Measurements from ENCODE around the gene SMAD1.
"Not testable (repeated sequence)": the region's sequence is repeated elsewhere in the genome, so short reads cannot be mapped to it uniquely, and the experiment has no call there.

Gene SMAD1

GRCh38 chr4:145563293-145563985 lies 81.8 kb downstream of the SMAD1 start:
- H3K27ac ChIP-seq (ENCODE audit: low read depth, low read length) = no peak overlapping the region
- H3K9me3 ChIP-seq (ENCODE audit: control insufficient read depth, insufficient read depth, low read length) = peaks cover 6% of the 10 kb centered on the region; the same call in 1 of the 2 replicates
- no peaks in the 10 kb centered on the region for H3K4me1 ChIP-seq (ENCODE audit: control insufficient read depth, insufficient read depth, low read length)
- H3K4me3 ChIP-seq (ENCODE audit: low read depth, low read length) = no peak overlapping the region
- no peaks in the 10 kb centered on the region for H3K27me3 ChIP-seq (ENCODE audit: control insufficient read depth, insufficient read depth, low read length)
- H3K9ac ChIP-seq (ENCODE audit: low read depth, low read length) = no peak overlapping the region
- H3K36me3 ChIP-seq (ENCODE audit: control insufficient read depth, insufficient read depth, low read length) = peaks cover 11% of the 10 kb centered on the region

GRCh38 chr4:145564540-145564939 lies 82.9 kb downstream of the SMAD1 start:
- Histone ChIP-seq H3K36me3 (ENCODE audit: control insufficient read depth, insufficient read depth, low read length) (peaks cover 2% of the 10 kb centered on the region; the same call in 1 of the 2 replicates), H3K27me3 (ENCODE audit: control insufficient read depth, insufficient read depth, low read length) (no peaks in the 10 kb centered on the region), H3K4me1 (ENCODE audit: control insufficient read depth, insufficient read depth, low read length) (no peaks in the 10 kb centered on the region), H3K9me3 (ENCODE audit: control insufficient read depth, insufficient read depth, low read length) (peaks cover 6% of the 10 kb centered on the region; the same call in 1 of the 2 replicates), H3K27ac (ENCODE audit: low read depth, low read length) (no peak overlapping the region), H3K4me3 (ENCODE audit: low read depth, low read length) (no peak overlapping the region), H3K9ac (ENCODE audit: low read depth, low read length) (no peak overlapping the region)

GRCh38 chr4:145565328-145565727 lies 83.7 kb downstream of the SMAD1 start:
- Histone ChIP-seq H3K27me3 (ENCODE audit: control insufficient read depth, insufficient read depth, low read length) (no peaks in the 10 kb centered on the region), H3K9ac (ENCODE audit: low read depth, low read length) (no peak overlapping the region), H3K27ac (ENCODE audit: low read depth, low read length) (no peak overlapping the region), H3K4me1 (ENCODE audit: control insufficient read depth, insufficient read depth, low read length) (no peaks in the 10 kb centered on the region), H3K9me3 (ENCODE audit: control insufficient read depth, insufficient read depth, low read length) (peaks cover 6% of the 10 kb centered on the region; the same call in 1 of the 2 replicates), H3K36me3 (ENCODE audit: control insufficient read depth, insufficient read depth, low read length) (no peaks in the 10 kb centered on the region), H3K4me3 (ENCODE audit: low read depth, low read length) (no peak overlapping the region)

GRCh38 chr4:145566086-145566708 lies 84.5 kb downstream of the SMAD1 start:
- no peak overlapping the region for H3K9ac ChIP-seq (ENCODE audit: low read depth, low read length)
- H3K27me3 ChIP-seq (ENCODE audit: control insufficient read depth, insufficient read depth, low read length) = no peaks in the 10 kb centered on the region
- H3K27ac ChIP-seq (ENCODE audit: low read depth, low read length) = no peak overlapping the region
- H3K4me1 ChIP-seq (ENCODE audit: control insufficient read depth, insufficient read depth, low read length) = no peaks in the 10 kb centered on the region
- peaks cover 6% of the 10 kb centered on the region; the same call in 1 of the 2 replicates for H3K9me3 ChIP-seq (ENCODE audit: control insufficient read depth, insufficient read depth, low read length)
- no peaks in the 10 kb centered on the region for H3K36me3 ChIP-seq (ENCODE audit: control insufficient read depth, insufficient read depth, low read length)
- no peak overlapping the region for H3K4me3 ChIP-seq (ENCODE audit: low read depth, low read length)

DNA sequence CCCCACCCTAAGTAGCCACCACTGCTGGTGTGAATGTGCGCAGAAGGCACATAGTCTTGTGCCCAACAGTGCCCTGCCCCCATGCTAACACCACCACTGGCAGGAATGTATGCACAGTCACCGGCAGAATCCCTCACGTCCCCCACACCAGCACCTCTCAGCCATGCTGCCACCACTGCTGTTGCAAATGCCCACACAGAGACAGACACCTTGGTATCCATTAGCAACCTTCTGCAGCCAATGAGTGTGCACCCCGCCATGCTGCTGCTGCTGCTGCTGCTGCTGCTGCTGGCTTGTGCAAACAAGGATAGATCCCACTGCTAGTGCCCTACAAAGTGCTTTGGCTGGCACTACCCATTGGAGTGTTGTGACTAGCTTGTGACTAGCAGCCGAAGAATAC lies 85.1 kb downstream of the SMAD1 start:
- Histone ChIP-seq H3K4me3 (ENCODE audit: low read depth, low read length) (no peak overlapping the region), H3K4me1 (ENCODE audit: control insufficient read depth, insufficient read depth, low read length) (no peaks in the 10 kb centered on the region), H3K27me3 (ENCODE audit: control insufficient read depth, insufficient read depth, low read length) (no peaks in the 10 kb centered on the region), H3K9ac (ENCODE audit: low read depth, low read length) (no peak overlapping the region), H3K36me3 (ENCODE audit: control insufficient read depth, insufficient read depth, low read length) (no peaks in the 10 kb centered on the region), H3K9me3 (ENCODE audit: control insufficient read depth, insufficient read depth, low read length) (peaks cover 6% of the 10 kb centered on the region; the same call in 1 of the 2 replicates), H3K27ac (ENCODE audit: low read depth, low read length) (no peak overlapping the region)

DNA sequence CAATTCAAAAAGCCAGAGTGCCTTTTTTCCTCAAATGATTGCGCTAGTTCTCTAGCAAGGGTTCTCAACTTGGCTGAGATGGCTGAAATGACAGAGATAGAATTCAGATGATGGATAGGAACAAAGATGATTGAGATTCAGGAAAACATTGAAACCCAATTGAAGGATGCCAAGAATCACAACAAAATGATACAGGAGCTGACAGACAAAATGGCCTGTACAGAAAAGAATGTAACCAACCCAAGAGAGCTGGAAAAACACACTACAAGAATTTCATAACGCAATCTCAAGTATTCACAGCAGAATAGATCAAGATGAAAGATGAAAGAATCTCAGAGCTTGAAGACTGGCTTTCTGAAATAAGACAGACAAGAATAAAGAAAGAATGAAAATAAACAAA lies 85.9 kb downstream of the SMAD1 start:
- H3K36me3 ChIP-seq (ENCODE audit: control insufficient read depth, insufficient read depth, low read length) = no peaks in the 10 kb centered on the region
- no peaks in the 10 kb centered on the region for H3K4me1 ChIP-seq (ENCODE audit: control insufficient read depth, insufficient read depth, low read length)
- no peak overlapping the region for H3K4me3 ChIP-seq (ENCODE audit: low read depth, low read length)
- no peaks in the 10 kb centered on the region for H3K27me3 ChIP-seq (ENCODE audit: control insufficient read depth, insufficient read depth, low read length)
- peaks cover 6% of the 10 kb centered on the region; the same call in 1 of the 2 replicates for H3K9me3 ChIP-seq (ENCODE audit: control insufficient read depth, insufficient read depth, low read length)
- no peak overlapping the region for H3K9ac ChIP-seq (ENCODE audit: low read depth, low read length)
- H3K27ac ChIP-seq (ENCODE audit: low read depth, low read length) = no peak overlapping the region

GRCh38 chr4:145574546-145574945 lies 92.9 kb downstream of the SMAD1 start:
- not testable (repeated sequence) for H3K36me3 ChIP-seq (ENCODE audit: control insufficient read depth, insufficient read depth, low read length); H3K9ac ChIP-seq (ENCODE audit: low read depth, low read length); H3K27ac ChIP-seq (ENCODE audit: low read depth, low read length); H3K4me1 ChIP-seq (ENCODE audit: control insufficient read depth, insufficient read depth, low read length); H3K27me3 ChIP-seq (ENCODE audit: control insufficient read depth, insufficient read depth, low read length); H3K9me3 ChIP-seq (ENCODE audit: control insufficient read depth, insufficient read depth, low read length); H3K4me3 ChIP-seq (ENCODE audit: low read depth, low read length)

- Histone ChIP-seq H3K27me3 (ENCODE audit: control insufficient read depth, insufficient read depth, low read length) (no peaks in the 10 kb centered on the region), H3K27ac (ENCODE audit: low read depth, low read length) (no peak overlapping the region), H3K36me3 (ENCODE audit: control insufficient read depth, insufficient read depth, low read length) (no peaks in the 10 kb centered on the region), H3K9ac (ENCODE audit: low read depth, low read length) (no peak overlapping the region), H3K4me1 (ENCODE audit: control insufficient read depth, insufficient read depth, low read length) (no peaks in the 10 kb centered on the region), H3K4me3 (ENCODE audit: low read depth, low read length) (no peak overlapping the region), H3K9me3 (ENCODE audit: control insufficient read depth, insufficient read depth, low read length) (no peaks in the 10 kb centered on the region)
Measured at GRCh38 chr4:145580906-145581305, 99.3 kb downstream of the SMAD1 start.

GRCh38 chr4:145583191-145584055 lies 101.8 kb downstream of the SMAD1 start:
- H3K36me3 ChIP-seq (ENCODE audit: control insufficient read depth, insufficient read depth, low read length) = no peaks in the 10 kb centered on the region
- H3K27me3 ChIP-seq (ENCODE audit: control insufficient read depth, insufficient read depth, low read length) = no peaks in the 10 kb centered on the region
- no peaks in the 10 kb centered on the region for H3K9me3 ChIP-seq (ENCODE audit: control insufficient read depth, insufficient read depth, low read length)
- H3K4me3 ChIP-seq (ENCODE audit: low read depth, low read length) = no peak overlapping the region
- no peak overlapping the region for H3K9ac ChIP-seq (ENCODE audit: low read depth, low read length)
- H3K27ac ChIP-seq (ENCODE audit: low read depth, low read length) = no peak overlapping the region
- no peaks in the 10 kb centered on the region; the same call in 1 of the 2 replicates for H3K4me1 ChIP-seq (ENCODE audit: control insufficient read depth, insufficient read depth, low read length)

GRCh38 chr4:145587088-145587754 lies 105.6 kb downstream of the SMAD1 start:
- no peaks in the 10 kb centered on the region; the same call in 1 of the 2 replicates for H3K4me1 ChIP-seq (ENCODE audit: control insufficient read depth, insufficient read depth, low read length)
- no peaks in the 10 kb centered on the region for H3K36me3 ChIP-seq (ENCODE audit: control insufficient read depth, insufficient read depth, low read length)
- no peak overlapping the region for H3K4me3 ChIP-seq (ENCODE audit: low read depth, low read length)
- H3K27ac ChIP-seq (ENCODE audit: low read depth, low read length) = no peak overlapping the region
- H3K27me3 ChIP-seq (ENCODE audit: control insufficient read depth, insufficient read depth, low read length) = no peaks in the 10 kb centered on the region
- no peaks in the 10 kb centered on the region for H3K9me3 ChIP-seq (ENCODE audit: control insufficient read depth, insufficient read depth, low read length)
- no peak overlapping the region for H3K9ac ChIP-seq (ENCODE audit: low read depth, low read length)

Measured in HUES48 (cell line).